ENCODE measurements around the gene HOXC10. TPM values are rescaled to one million over a fixed set of nuclear protein-coding genes. Genes with fewer than 3 reads are reported as not detected.
A peak's percentile ranks its signal among the peaks of the same experiment; 100 is the strongest.

Gene HOXC10
- 6.6 TPM in 1 of 2 replicates, not detected in the other for total RNA-seq

DNA sequence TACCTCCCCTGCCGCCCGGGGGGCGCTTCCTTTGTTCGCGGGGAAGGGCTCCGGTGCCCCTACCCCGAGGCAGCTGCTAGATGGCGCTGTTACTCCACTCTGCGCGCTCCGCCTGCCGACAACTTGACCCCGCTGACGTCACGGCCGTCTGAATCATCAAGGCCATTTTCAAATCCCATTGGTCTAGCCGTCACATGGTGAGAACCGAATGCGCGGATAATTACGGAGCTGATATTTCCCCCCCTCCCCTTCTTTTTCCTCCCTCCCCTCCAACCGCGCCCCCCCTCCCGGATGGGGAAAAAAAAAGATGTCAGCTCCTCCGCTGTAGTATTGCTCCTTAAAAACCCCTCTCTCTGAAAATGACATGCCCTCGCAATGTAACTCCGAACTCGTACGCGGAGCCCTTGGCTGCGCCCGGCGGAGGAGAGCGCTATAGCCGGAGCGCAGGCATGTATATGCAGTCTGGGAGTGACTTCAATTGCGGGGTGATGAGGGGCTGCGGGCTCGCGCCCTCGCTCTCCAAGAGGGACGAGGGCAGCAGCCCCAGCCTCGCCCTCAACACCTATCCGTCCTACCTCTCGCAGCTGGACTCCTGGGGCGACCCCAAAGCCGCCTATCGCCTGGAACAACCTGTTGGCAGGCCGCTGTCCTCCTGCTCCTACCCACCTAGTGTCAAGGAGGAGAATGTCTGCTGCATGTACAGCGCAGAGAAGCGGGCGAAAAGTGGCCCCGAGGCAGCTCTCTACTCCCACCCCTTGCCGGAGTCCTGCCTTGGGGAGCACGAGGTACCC lies at the start of gene HOXC10:
TSS of gene HOXC10 (plus strand) at position 246 of the 791 bp plus-strand sequence. CDS start at position 360, 114 bp downstream.

DNA sequence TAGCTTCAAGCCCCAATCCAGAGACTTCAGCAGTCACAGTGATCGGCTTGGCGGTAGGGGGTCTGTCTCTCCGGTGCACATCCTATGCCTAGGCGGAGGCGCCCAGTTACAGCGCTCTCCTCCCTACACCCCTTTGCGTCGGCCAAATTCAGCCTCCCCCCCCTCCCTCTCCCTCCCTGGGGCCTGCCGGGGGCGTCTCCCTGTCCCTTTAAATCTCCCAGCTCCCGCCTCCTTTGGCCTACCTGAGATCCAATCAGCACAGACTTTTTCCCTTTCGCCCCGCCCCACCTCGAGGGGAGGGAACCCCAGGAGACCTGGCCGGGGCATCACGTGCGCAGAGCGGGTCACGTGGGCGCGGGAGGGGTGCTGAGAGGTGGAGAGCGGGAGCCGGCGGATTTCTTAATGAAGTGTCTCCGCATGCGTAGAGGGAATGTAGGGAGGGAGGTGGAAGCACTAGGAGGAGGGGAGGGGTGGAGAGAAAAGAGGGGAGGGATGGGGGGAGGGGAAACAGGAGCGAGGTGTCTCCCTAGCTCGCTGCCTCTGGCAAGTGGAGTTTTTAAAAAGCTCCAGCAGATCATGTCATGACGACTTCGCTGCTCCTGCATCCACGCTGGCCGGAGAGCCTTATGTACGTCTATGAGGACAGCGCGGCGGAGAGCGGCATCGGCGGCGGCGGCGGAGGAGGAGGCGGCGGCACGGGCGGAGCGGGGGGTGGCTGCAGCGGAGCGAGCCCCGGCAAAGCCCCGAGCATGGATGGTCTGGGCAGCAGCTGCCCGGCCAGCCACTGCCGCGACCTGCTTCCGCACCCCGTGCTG lies 46.4 kb upstream of the HOXC10 start, which contains the start of gene HOXC13:
TSS of gene HOXC13 (plus strand) at position 506 of the 815 bp plus-strand sequence. CDS start at position 582, 76 bp downstream.

GRCh38 chr12:53954694-53955035 lies 30.3 kb upstream of the HOXC10 start, which contains the start of gene HOXC12:
TSS of gene HOXC12 (plus strand) at chr12:53954903. CDS start at chr12:53954930, 27 bp downstream.

DNA sequence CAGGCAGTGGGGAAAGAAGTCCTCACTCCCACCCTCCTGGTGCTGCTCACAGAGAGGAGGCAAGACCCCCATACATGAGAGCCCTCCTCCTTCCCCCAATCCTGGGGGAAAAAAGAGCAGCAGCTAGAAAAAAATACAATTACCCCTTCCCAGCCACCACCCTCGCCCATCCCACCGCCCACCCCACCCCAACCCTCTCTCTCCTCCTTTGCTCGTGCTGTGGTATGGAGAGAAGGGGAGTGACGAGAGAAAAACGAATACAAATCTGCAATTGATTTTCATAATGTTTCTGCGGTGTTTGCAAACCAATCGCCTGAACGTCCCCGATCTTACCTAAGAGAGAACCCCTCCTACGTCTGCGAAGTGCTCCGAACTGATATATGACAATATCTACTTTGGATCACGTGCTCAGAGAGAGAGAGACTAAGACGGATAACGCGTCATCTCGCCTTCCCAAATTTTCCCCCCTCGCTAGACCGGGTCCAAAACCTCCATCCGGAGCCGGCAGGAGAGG lies 12.2 kb upstream of the HOXC10 start, which contains the start of gene HOXC11:
TSS of gene HOXC11 (plus strand) at position 405 of the 514 bp plus-strand sequence. CDS start 116 bp downstream, outside the sequence.

DNA sequence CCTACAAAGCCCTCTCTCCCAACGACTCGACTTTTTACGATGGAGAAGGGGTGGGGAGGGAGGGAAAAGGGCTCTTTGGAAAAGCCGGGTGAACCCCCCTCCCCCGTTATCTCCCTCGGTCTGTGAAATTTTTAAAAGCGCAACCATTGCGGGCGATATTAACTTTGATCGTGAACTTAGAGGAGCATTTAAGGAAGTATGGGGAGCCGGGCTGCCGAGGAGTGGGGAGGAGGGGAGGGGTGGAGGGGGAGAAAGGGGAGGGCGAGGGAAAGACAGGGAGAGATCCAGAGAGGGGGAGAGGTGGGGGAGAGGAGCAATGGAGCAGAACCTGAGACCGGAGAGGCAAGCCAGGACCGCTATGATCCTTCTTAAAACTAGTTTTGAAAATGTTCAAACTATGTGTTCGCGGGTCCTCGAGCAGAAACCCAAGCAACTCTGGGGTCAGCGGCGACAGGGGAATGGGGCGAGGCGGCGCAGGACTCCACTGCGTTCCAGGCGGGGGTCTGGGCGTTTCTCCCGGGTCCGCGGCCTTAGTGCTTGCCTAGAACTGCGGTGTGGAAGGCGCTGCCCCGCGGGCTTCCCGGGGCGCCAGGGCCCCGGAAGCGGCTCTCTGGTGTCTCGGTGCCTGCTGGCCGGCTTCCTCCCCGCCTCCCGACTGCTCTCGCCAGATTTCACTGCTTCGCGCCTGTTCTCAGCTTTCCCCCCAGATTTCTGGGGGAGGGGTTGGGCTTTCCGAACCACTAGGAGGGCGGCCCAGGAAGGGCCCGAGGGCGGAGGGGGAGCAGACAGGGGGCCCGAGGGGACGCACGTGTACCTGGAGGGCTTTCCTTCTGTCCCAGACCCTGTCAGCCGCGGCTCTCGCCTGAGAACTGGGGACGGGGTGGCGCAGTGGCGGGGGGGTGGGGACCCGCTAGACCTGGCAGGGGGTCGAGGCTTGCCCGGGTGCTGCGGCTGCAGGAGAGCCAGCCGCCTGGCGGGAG lies 10.6 kb upstream of the HOXC10 start, which contains the start of gene HOTAIR:
TSS of gene HOTAIR (minus strand) at position 871 of the 980 bp plus-strand sequence.

GRCh38 chr12:54000116-54001114 lies 15.5 kb downstream of the HOXC10 start, which contains the start of gene HOXC9:
TSS of gene HOXC9 (plus strand) at chr12:54000161. CDS start at chr12:54000189, 28 bp downstream.

DNA sequence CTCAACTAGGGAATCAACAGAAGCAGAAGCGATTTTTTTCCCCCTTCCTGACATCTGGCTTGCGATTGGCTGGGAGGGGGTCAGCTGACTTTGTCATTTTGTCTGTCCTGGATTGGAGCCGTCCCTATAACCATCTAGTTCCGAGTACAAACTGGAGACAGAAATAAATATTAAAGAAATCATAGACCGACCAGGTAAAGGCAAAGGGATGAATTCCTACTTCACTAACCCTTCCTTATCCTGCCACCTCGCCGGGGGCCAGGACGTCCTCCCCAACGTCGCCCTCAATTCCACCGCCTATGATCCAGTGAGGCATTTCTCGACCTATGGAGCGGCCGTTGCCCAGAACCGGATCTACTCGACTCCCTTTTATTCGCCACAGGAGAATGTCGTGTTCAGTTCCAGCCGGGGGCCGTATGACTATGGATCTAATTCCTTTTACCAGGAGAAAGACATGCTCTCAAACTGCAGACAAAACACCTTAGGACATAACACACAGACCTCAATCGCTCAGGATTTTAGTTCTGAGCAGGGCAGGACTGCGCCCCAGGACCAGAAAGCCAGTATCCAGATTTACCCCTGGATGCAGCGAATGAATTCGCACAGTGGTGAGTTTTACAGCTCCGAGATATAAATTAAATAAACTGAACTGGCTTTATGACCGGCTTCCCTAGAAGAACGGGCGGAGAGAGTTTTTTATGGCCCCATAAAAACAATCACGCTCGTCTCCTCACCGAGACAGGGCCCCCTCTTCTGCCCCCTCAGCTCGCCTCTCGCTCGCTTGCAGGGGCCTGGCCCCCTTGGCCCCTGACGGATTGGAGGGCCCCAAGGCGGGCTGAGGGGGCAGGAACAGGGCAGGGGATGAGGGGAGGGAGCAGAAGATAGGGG lies 43.6 kb downstream of the HOXC10 start, which contains the start of gene HOXC6:
TSS of gene HOXC6 (plus strand) at position 127 of the 888 bp plus-strand sequence. CDS start at position 209, 82 bp downstream.

DNA sequence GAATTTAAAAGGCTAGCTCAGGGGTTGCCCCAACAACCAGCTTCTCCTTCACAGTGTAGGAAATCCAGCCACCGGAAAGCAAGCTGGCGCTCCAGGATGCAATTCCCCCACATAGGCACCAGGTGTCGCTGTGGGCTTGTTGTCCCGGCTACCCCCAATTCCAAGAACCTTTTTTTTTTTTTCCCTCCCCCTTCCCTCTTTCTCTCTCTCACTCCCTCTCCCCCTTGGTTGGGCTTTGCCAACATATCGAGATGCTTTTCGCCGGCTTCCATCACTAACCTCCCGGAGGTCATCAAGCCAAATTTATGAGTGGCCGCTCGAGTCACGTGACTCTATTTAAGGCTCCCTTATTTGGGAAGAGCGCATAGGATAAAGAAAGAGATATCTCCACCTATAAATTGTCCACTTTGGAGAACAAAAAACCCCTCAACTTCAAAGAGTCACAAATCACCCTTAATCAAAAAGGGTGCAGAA lies 47.7 kb downstream of the HOXC10 start, which contains the start of gene HOXC5:
TSS of gene HOXC5 (plus strand) at position 424 of the 474 bp plus-strand sequence. CDS start 73 bp downstream, outside the sequence.

Small RNA genes within 50 kb of the gene (small RNA-seq; reads per million reads assigned to genes)
- not detected for gene AC012531.3
- gene AC012531.4 = not detected
- 0.33 reads per million, percentile 12 among the genes with 10 or more reads in this experiment for gene HOXC5
- 3.8 reads per million, percentile 90 among the genes with 10 or more reads in this experiment for gene MIR196A2
- 11.5 reads per million, percentile 96 among the genes with 10 or more reads in this experiment for gene MIR615
- not detected for gene RF01905
- not detected for gene RF01906

Other genes starting within 250 kb of the HOXC10 start
- not detected in 2 replicates for gene CISTR, start 233.2 kb upstream of the HOXC10 start, total RNA-seq
- gene HOXC13, start 46.3 kb upstream of the HOXC10 start, total RNA-seq = not detected in 2 replicates
- not detected in 2 replicates for gene HOXC12, start 30.2 kb upstream of the HOXC10 start, total RNA-seq
- gene HOXC11, start 12.0 kb upstream of the HOXC10 start, total RNA-seq = 0.37 TPM in 1 of 2 replicates, not detected in the other
- gene HOTAIR, start 10.2 kb upstream of the HOXC10 start, total RNA-seq = not detected in 2 replicates
- gene HOXC9, start 15.0 kb downstream of the HOXC10 start, total RNA-seq = 2.9 and 8.8 TPM in 2 replicates
- gene HOXC8, start 23.8 kb downstream of the HOXC10 start, total RNA-seq = 3.5 and 6.2 TPM in 2 replicates
- 2.9 and 3.7 TPM in 2 replicates for gene HOXC6, start 43.3 kb downstream of the HOXC10 start, total RNA-seq
- 2.2 and 2.3 TPM in 2 replicates for gene HOXC5, start 47.9 kb downstream of the HOXC10 start, total RNA-seq
- gene HOXC4, start 68.7 kb downstream of the HOXC10 start, total RNA-seq = 1.6 and 2.2 TPM in 2 replicates
- gene SMUG1, start 203.8 kb downstream of the HOXC10 start, total RNA-seq = 20.6 and 28.2 TPM in 2 replicates

Measured in subcutaneous preadipocyte (primary cell).